ENCODE measurements around the gene KCNQ1OT1.

GRCh38 chr11:2709429-2709828 is 9.6 kb upstream of the KCNQ1OT1 start:
- TF ChIP-seq POLR2A (IDR thresholded peaks at IDR 0.05) = no peak
- TF ChIP-seq CTCF (IDR thresholded peaks at IDR 0.05 in 4 of 5, conservative IDR thresholded peaks at IDR 0.05 in 1 of 5) = no peak

Data from gastrocnemius medialis (tissue), 4 donors.